ENCODE measurements around the gene CDH13.

Gene CDH13

DNA sequence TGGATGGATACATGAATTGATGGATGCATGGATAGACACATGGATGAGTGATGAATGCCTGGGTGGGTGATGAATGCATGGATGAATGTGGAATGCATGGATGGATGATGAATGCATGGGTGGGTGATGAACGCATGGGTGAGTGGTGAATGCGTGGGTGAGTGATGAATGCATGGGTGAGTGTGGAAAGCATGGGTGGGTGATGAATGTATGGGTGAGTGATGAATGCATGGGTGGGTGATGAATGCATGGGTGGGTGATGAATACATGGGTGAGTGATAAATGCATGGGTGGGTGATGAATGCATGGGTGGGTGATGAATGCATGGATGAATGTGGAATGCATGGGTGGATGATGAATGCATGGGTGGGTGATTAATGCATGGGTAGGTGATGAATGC, 1097.1 kb downstream of the CDH13 start:
- H3K36me3 Mint-ChIP-seq (ENCODE audit: low read depth) = no peaks in the 10 kb centered on the region
- H3K27ac Mint-ChIP-seq = no peak overlapping the region
- H3K27me3 Mint-ChIP-seq (ENCODE audit: low read depth, poor library complexity) = peaks cover 13% of the 10 kb centered on the region
- TF ChIP-seq, protein P1, sequence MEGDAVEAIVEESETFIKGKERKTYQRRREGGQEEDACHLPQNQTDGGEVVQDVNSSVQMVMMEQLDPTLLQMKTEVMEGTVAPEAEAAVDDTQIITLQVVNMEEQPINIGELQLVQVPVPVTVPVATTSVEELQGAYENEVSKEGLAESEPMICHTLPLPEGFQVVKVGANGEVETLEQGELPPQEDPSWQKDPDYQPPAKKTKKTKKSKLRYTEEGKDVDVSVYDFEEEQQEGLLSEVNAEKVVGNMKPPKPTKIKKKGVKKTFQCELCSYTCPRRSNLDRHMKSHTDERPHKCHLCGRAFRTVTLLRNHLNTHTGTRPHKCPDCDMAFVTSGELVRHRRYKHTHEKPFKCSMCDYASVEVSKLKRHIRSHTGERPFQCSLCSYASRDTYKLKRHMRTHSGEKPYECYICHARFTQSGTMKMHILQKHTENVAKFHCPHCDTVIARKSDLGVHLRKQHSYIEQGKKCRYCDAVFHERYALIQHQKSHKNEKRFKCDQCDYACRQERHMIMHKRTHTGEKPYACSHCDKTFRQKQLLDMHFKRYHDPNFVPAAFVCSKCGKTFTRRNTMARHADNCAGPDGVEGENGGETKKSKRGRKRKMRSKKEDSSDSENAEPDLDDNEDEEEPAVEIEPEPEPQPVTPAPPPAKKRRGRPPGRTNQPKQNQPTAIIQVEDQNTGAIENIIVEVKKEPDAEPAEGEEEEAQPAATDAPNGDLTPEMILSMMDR (IDR thresholded peaks at IDR 0.05) = no peak
- peaks cover 8% of the 10 kb centered on the region for H3K4me1 Mint-ChIP-seq
- H3K9me3 Mint-ChIP-seq = peaks cover 4% of the 10 kb centered on the region
- no peak overlapping the region for H3K4me3 Mint-ChIP-seq
- no peak for DNase-seq

DNA sequence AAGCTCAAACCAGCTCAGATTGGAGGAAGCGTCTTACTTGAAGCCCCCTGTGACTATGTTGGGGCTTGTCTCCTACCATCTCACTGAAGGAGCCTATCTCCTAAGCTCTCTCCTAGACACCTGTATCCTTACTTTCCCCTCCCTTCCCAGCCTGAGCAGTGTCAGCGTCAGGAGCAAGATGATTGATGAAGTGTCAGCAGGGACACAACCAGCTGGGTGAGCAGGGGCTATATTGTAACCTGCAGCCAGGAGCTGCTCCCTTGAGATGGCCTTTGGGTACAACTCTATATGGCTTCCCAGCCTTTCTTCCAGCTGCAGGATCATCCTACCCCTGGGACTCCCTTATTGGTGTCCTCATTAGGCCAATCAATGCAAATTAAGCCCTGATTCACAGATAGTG, 1097.8 kb downstream of the CDH13 start:
- Mint-ChIP-seq H3K4me3 (no peak overlapping the region), H3K27me3 (ENCODE audit: low read depth, poor library complexity) (peaks cover 7% of the 10 kb centered on the region), H3K4me1 (peaks cover 8% of the 10 kb centered on the region), H3K9me3 (peaks cover 4% of the 10 kb centered on the region), H3K27ac (no peak overlapping the region), H3K36me3 (ENCODE audit: low read depth) (no peaks in the 10 kb centered on the region)
- DNase-seq = no peak
- TF ChIP-seq, protein P1 (IDR thresholded peaks at IDR 0.05) = no peak

DNA sequence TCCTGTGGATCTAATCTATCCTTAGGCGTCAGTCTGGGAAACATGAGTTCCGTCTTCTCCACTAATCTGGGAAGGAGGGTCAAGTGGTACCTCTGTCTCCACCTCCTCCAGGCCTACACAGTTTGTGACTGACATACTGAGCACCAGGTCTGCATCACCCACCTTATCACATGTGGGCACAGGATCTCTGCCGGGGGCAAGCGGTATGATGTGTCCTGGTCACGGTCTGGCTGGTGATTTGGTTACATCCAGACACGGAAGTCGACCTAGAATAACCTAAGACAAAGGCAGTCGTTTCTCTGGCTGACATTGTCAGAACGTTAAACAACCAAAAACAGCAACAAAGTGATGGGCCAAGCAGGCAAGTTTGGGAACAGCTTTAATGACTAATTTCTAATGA, 1098.5 kb downstream of the CDH13 start:
- no peak overlapping the region for H3K27ac Mint-ChIP-seq
- H3K4me3 Mint-ChIP-seq = no peak overlapping the region
- TF ChIP-seq, protein P1 (IDR thresholded peaks at IDR 0.05) = no peak
- no peak for DNase-seq
- H3K36me3 Mint-ChIP-seq (ENCODE audit: low read depth) = no peaks in the 10 kb centered on the region
- H3K27me3 Mint-ChIP-seq (ENCODE audit: low read depth, poor library complexity) = peaks cover 4% of the 10 kb centered on the region
- H3K9me3 Mint-ChIP-seq = peaks cover 4% of the 10 kb centered on the region
- H3K4me1 Mint-ChIP-seq = peaks cover 8% of the 10 kb centered on the region

DNA sequence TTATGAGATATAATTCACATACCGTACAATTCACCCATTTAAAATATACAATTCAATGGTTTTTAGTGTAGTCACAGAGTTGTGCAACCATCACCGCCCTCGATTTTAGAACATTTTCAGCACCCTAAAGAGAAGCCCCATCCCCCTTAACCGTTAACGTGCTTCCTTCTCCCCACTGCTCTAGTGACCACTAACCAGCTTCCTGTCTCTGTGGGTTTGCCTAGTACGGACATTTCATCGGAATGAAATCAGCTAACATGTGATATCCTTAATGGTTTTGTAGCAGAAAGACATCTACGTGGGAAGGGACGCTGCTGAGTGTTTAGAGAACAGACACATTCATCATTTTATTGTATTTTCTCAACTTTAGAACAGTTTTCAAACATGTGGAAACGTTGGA, 1100.2 kb downstream of the CDH13 start:
- DNase-seq = no peak
- H3K27ac Mint-ChIP-seq = no peak overlapping the region
- TF ChIP-seq, protein P1 (IDR thresholded peaks at IDR 0.05) = no peak

DNA sequence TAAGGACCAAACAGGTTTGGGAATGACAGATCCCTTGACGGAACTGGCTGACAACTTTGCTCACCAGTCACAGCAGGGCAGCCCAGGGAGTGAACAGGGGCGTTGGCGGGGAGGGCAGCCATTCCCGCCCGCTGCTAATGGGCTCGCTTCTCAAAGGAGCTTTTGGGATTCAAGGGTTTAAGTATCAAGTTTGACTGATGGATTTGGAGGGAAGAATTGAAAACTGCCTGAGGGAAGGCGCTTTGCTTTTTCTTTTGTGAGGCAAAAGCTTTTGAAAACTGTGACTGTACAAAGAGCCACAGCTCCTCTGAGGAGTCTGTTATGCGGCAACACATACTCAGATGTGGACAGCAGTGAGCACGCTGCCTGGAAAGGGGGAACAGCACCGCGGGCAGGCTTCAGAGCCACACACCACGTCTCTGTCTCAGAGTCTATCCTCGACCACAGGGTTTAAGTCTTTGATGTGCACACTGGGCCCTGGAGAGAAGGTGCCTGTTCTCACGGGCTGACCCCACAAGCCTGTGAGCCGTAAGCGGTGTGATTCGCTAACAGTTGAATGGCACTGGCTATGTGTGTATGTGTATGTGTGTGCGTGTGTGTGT, 1101.1 kb downstream of the CDH13 start:
- Mint-ChIP-seq H3K9me3 (peaks cover 22% of the 10 kb centered on the region), H3K27ac (no peak overlapping the region), H3K4me1 (peaks cover 13% of the 10 kb centered on the region), H3K36me3 (ENCODE audit: low read depth) (no peaks in the 10 kb centered on the region), H3K27me3 (ENCODE audit: low read depth, poor library complexity) (peaks cover 4% of the 10 kb centered on the region), H3K4me3 (no peak overlapping the region)
- DNase-seq = no peak
- TF ChIP-seq, protein P1 (IDR thresholded peaks at IDR 0.05) = no peak

More for the DNA sequence above, 1100.2 kb downstream of the CDH13 start:
- Mint-ChIP-seq H3K27me3 (ENCODE audit: low read depth, poor library complexity) (peaks cover 4% of the 10 kb centered on the region), H3K9me3 (peaks cover 17% of the 10 kb centered on the region), H3K36me3 (ENCODE audit: low read depth) (no peaks in the 10 kb centered on the region), H3K4me1 (peaks cover 10% of the 10 kb centered on the region), H3K4me3 (no peak overlapping the region)

DNA sequence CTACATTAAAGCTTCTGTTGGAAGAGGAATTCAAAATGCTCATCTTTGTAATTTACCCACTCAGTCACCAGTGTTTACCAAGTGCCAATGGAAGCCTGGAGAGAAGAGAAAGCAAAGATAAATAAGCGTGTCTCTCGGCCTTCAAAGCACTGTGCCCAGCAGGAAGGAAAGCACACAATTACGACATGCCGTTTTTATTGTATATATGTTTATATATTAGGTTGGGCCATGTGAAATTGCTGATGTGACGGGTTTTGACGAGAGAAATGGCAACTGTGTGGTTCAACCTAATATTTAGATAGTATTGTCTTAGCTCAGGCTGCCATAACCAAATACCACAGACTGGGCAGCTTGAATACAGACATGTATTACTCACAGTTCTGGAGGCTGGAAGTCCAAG, 1101.7 kb downstream of the CDH13 start:
- no peak for DNase-seq
- H3K27ac Mint-ChIP-seq = no peak overlapping the region
- no peaks in the 10 kb centered on the region for H3K36me3 Mint-ChIP-seq (ENCODE audit: low read depth)
- peaks cover 13% of the 10 kb centered on the region for H3K4me1 Mint-ChIP-seq
- peaks cover 4% of the 10 kb centered on the region for H3K27me3 Mint-ChIP-seq (ENCODE audit: low read depth, poor library complexity)
- no peak overlapping the region for H3K4me3 Mint-ChIP-seq
- TF ChIP-seq, protein P1 (IDR thresholded peaks at IDR 0.05) = no peak
- H3K9me3 Mint-ChIP-seq = peaks cover 23% of the 10 kb centered on the region

Data from nephron progenitor cell (in vitro differentiated cells).